PC-9 (cell line): ENCODE data around the gene PASK.

Source experiments
- CTCF ChIP-seq: fragments of 200-600 bp; sonication (generic); conservative IDR thresholded peaks from 2 replicates; pipeline ENCODE4 v1.6.1; 2017; ENCODE audit warnings: mixed run types, antibody characterized with exemption, mild to moderate bottlenecking, moderate library complexity
- EZH2 ChIP-seq: fragments of 200-600 bp; sonication (generic); IDR thresholded peaks from 2 replicates; pipeline ENCODE4 v1.8.0; 2017; ENCODE audit warnings: antibody characterized with exemption, low read depth

- TF ChIP-seq CTCF (no peak), EZH2 (no peak)
Measured at GRCh38 chr2:241184901-241185300, 35.6 kb upstream of the PASK start.
